Retinal pigment epithelial cell (primary cell): ENCODE measurements around the gene AKAP13.

ENCODE experiments used
- DNase-seq: peaks from one replicate; pipeline ENCODE4 v3.0.0-alpha.2; 2010; ENCODE audit warnings: low read depth
- H3K4me3 ChIP-seq: 2 replicates; pipeline ENCODE4 v1.5.1; 2011; ENCODE audit warnings: mild to moderate bottlenecking, low read length, control low read depth, moderate library complexity
- CTCF ChIP-seq: conservative IDR thresholded peaks from 2 replicates; pipeline ENCODE4 v1.5.1; 2011; ENCODE audit warnings: low read depth, low read length, control low read depth, inconsistent platforms

Gene AKAP13

GRCh38 chr15:85464471-85464870 lies 84.1 kb downstream of the AKAP13 start:
- H3K4me3 ChIP-seq: no peak overlapping the region
- no peak for TF ChIP-seq CTCF
- no peak for DNase-seq

- TF ChIP-seq CTCF: no peak
- no peak for DNase-seq
These were observed 90.3 kb downstream of the AKAP13 start for GRCh38 chr15:85470563-85471271.

DNA sequence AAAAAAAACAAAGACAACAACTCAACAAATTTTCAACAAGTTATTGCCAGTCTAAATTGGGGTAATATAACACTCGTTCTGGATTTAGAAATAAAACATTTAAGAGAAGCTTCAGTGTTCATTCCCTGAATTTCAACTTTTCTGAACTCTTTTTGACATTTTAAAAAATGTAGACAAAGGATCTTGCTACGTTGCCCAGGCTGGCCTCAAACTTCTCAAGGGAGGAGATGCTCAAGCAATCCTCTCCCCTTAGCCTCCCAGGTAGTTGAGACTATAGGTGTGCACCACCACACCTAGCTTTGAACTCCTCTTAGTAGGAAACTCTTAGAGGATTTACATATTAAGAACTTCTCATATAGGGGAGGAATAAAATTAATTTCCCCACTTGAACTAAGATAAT lies 91.9 kb downstream of the AKAP13 start:
- no peak for DNase-seq
- no peak overlapping the region for H3K4me3 ChIP-seq
- no peak for TF ChIP-seq CTCF

More at GRCh38 chr15:85470563-85471271, 90.3 kb downstream of the AKAP13 start:
- H3K4me3 ChIP-seq: no peak overlapping the region

DNA sequence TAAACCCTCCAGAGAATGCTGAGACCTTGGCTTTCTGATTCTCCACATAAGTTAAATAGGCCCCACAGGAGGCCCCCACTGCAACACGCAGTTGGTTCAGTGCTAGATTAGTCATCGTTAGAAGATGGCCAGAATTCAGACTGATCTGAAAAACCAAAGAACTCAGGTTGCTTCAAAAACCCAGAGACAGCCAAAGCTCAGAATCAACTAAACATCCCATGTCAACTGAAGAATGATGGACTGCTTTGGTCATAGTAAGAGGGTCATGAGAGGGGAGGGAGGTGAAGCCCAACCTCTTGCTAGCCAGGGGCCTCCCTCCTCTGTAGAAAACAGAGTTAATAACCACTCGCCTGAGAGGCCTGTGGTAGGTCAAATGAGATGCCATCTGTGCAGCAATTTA lies 93.1 kb downstream of the AKAP13 start:
- H3K4me3 ChIP-seq: no peak overlapping the region
- TF ChIP-seq CTCF: no peak

DNA sequence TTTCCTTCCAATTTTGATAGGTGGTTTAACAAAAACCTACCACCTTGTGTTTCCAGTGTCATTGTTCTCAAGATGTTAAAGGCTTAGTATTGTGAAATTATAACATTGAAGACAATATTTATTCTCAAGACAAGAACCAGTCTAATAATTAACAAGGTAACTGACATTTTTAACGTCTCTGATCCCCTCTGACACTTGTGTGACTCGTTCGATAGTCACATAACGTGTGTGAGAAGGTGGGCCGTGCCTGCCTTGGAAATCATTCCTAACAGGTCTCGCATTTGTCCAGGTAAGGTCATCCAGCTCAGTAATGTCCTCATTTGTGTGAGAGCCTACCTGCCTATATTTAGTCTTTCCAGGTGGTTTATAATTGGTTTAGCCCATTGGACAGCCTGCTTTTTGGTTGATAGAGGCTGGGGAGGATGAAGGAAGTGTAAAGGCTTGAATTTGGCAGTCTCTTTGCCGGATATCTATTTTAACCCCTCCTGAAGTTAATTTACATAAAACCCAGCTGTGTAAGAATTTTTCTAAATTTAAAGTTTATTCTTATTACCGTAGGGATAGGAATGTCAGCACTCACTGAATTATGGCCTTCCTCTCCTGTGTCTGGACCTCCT lies 94.4 kb downstream of the AKAP13 start:
- no peak for TF ChIP-seq CTCF
- H3K4me3 ChIP-seq: no peak overlapping the region
- no peak for DNase-seq

More for the DNA sequence above, 93.1 kb downstream of the AKAP13 start:
- no peak for DNase-seq

GRCh38 chr15:85475317-85475701 lies 94.9 kb downstream of the AKAP13 start:
- no peak for DNase-seq
- TF ChIP-seq CTCF: no peak
- no peak overlapping the region for H3K4me3 ChIP-seq

DNA sequence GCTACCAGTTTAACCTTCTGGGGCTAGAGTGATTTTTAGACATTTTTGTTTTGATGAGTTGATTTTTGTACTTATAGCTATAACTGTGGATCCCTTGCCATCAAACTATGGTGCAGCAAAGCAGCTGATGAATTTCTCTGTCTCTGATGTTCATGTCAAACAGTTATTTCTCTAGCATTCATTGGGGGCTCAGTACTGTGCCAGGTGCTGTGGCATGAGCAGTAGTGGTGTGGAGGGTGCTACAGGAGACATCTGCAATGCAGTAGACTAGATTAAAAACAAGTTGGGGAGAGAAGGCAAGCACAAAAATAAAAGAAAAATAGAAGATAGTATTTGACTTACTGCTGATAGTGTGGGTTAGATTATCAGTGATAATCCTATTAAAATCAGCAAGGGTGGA lies 95.3 kb downstream of the AKAP13 start:
- DNase-seq: no peak
- no peak overlapping the region for H3K4me3 ChIP-seq
- TF ChIP-seq CTCF: no peak
